NCI-H2081 treated with DMSO at 0.1 percent for 48 hours (cell line): ENCODE data around the gene GRIK2.
A peak's percentile ranks its signal among the peaks of the same experiment; 100 is the strongest.
"Not testable (repeated sequence)": the region's sequence is repeated elsewhere in the genome, so short reads cannot be mapped to it uniquely, and the experiment has no call there.

ENCODE experiments used
- DNase-seq: peaks from one replicate; lab custom pipeline; 2025; lab: John Stamatoyannopoulos, UW

The GRIK2 gene

DNA sequence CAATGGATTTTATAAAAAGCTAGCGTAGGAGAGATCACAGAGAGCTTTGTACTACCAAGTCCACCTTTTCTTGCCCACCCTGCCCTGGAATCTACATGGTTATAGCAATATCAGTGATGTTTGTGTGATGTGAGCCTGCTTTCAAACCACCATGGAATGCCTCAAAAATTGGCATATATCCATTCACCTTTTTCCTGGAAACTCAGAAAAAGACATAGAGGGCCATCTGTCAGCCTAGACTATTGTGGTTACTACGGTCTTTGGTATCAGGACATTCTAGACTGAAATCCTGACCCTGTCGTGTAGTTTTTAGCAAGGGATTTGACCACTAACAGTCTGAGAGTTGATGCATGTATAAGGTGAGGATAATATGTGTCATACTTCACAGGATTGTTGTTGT is 239.6 kb downstream of the GRIK2 start:
- no peak for DNase-seq

DNA sequence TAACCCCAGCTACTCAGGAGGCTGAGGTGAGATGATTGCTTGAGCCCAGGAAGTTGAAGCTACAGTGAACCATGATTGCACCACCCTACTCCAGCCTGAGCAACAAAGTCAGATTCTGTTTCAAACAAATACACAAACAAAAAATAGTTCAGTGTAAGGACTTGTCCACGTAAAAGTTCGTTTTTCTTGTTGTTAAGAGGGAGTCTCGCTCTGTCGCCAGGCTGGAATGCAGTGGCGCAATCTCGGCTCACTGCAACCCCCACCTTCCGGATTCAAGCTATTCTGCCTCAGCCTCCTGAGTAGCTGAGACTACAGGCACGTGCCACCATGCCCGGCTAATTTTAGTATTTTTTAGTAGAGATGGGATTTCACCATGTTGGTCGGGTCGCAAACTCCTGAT is 245.4 kb downstream of the GRIK2 start:
- DNase-seq: not testable (repeated sequence)

- no peak for DNase-seq
These were observed 246.6 kb downstream of the GRIK2 start for GRCh38 chr6:101640131-101640530.

DNA sequence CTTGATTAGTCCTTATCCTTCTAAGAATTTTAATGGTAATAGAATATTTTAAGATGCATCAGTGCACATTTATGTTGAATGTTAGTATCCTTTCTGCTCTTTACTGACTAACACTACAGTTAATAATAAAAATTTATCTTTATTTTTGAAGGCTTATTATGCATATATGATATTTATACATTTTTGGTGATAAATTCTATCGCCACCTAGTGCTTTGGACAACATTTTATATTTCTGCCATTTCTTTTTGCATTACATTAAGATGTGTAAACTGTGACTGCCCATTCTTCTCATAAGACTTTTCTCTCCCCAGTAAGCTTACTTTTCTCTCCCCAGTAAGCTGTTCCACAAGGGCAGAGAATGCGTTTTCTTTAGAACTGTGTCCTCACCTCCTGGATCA is 252.3 kb downstream of the GRIK2 start:
- DNase-seq: no peak

GRCh38 chr6:101650402-101651100 is 257.0 kb downstream of the GRIK2 start:
- no peak for DNase-seq

GRCh38 chr6:101652079-101652478 is 258.6 kb downstream of the GRIK2 start:
- no peak for DNase-seq

GRCh38 chr6:101655109-101655508 is 261.6 kb downstream of the GRIK2 start:
- no peak for DNase-seq

GRCh38 chr6:101662111-101662897 is 268.8 kb downstream of the GRIK2 start:
- no peak for DNase-seq

GRCh38 chr6:101663100-101663499 is 269.6 kb downstream of the GRIK2 start:
- no peak for DNase-seq

DNA sequence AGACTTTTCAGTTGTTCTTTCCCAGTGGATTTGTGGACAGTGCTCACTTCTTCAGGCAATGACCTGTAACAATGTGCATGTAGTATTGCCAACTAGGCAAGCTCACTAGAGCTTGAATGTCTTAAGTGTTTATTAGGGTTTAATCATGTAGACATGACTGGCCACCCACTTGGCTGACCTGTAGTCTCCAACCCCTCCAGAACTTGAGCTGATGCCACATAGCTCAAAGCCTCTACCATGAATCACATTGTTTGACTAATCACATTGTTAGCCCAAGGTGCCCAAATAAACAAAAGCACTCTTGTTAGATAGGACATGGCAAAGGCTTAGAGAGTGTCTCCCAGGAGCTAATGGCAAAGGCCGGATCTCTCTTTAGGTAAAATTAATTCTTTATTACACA is 272.7 kb downstream of the GRIK2 start:
- no peak for DNase-seq

GRCh38 chr6:101668496-101669030 is 275.1 kb downstream of the GRIK2 start:
- peak; percentile 67 for DNase-seq

DNA sequence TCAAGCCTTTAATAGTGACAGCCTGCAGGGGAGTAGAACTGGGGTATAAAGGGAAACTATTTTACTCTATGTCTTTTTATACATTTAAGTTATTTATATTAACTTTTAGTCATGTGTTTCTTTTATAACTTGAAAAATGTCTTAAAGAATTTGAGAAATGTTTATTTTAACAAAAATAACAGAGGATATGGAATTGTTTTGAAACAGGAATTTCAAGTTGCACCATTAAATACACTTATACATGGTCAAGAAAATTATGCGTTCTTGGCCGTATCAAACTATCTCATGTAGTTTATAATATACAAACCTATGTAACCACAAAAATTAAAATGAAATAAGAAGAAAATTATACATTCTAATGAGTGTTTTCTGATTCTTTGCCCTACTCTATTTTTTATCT is 282.7 kb downstream of the GRIK2 start:
- DNase-seq: no peak

DNA sequence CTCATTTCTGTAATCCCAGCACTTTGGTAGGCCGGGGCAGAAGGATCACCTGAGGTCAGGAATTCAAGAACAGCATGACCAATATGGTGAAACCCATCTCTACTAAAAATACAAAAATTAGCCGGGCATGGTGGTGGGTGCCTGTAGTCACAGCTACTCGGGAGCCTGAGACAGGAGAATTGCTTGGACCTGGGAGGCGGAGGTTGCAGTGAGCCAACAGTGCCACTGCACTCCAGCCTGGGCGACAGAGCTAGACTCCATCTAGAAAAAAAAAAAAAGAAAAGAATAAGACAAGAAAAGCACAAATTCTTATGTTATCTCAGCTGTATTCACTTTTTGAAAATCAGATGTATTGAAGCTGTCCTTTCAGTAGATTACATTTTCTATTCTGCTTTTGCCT is 289.4 kb downstream of the GRIK2 start:
- no peak for DNase-seq

DNA sequence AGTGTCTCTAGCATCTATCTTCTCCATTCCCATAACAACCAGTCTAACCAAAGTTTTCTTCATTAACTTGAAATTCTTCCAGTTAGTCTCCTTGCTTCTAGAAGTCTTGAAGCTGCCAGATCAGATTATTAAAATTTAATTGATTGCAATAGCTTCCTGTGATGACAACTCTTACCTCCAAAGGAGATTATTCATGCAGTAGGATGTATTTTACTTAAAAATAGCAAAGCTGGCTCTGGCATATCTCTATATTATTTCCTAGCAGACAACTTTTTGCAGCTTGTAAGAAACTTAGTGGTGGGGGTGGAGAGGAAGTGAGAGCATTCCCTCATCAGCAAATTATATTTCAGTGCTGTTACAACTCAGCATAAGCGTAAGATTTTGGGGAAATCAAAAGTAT is 290.4 kb downstream of the GRIK2 start:
- DNase-seq: no peak

GRCh38 chr6:101686653-101687052 is 293.1 kb downstream of the GRIK2 start:
- DNase-seq: no peak

DNA sequence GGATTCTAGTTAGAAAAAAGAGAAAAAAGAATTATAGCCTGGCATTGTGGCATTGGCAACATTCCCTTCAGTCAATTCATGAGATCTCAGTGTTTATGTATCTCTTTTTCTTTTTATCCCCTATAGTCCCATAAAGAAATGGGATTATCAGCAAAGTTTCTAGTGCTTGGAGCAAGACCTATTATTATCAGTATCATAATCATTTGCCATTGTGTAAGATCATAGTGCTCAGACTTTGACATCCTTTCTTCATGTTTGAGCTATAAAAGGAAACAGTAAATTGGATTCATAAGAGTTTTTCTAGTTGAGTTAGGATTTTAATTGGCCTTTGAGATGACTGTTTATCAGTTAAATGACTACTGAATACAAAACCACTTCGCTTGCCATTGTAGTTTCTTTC is 295.6 kb downstream of the GRIK2 start:
- no peak for DNase-seq

DNA sequence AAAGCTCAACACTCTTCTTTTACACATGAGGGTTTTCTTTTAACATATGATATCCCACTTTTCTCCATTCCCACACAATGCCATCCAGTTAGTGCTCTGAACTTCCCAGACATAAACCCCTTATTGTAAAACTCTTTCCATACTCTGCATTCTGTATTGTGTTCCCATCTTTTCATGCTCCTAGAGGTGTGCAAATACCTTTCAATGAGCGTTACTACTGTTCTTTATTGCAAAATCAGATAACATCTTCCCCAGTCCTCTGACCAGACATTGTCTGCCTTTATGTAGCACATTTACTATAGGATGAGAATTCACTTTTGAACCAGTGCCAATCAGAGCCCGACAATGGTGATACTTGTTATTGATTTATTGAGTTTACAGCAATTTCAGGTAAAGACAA is 296.2 kb downstream of the GRIK2 start:
- no peak for DNase-seq

GRCh38 chr6:101700655-101701054 is 307.1 kb downstream of the GRIK2 start:
- DNase-seq: no peak

GRCh38 chr6:101703311-101703710 is 309.8 kb downstream of the GRIK2 start:
- no peak for DNase-seq

GRCh38 chr6:101705866-101706265 is 312.4 kb downstream of the GRIK2 start:
- DNase-seq: no peak

GRCh38 chr6:101706576-101706975 is 313.1 kb downstream of the GRIK2 start:
- no peak for DNase-seq

DNA sequence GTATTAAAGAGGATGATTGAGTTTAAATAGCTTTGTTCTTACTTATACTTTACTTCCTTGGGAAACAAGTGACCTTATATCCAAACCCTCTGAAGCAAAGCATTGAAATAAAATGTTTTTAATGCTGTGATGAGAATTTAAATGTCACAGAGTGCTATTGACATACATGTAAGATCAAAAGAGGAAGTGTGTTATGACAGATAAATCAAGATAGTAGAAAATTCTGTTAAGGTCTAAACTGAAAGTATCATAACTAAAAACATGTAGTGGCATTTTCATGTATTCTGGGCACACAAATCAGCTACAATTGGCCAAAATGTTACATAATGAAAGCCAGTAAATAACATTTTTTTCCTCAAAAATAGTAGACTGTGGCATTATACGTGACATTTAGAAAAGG is 318.0 kb downstream of the GRIK2 start:
- DNase-seq: no peak

- DNase-seq: no peak
These were observed 322.9 kb downstream of the GRIK2 start for GRCh38 chr6:101716387-101716786.
